MM.1S (cell line): ENCODE measurements around the gene SEPTIN8.

Experiments
- DNase-seq: peaks from one replicate; pipeline ENCODE4 v3.0.0-alpha.2; 2015
- H2AFZ ChIP-seq: fragments of 300-600 bp; sonication (generic); 2 replicates; pipeline ENCODE4 v1.6.0; 2016; ENCODE audit warnings: antibody characterized with exemption, low read length
- H3F3A ChIP-seq: fragments of 300-600 bp; sonication (generic); 2 replicates; pipeline ENCODE4 v1.6.1; 2016; ENCODE audit warnings: mild to moderate bottlenecking, antibody characterized with exemption, low read length, moderate library complexity, mixed read lengths; ENCODE audit not compliant: insufficient read depth
- H3K27ac ChIP-seq: fragments of 300-600 bp; sonication (generic); 2 replicates; pipeline ENCODE4 v1.5.1; 2016; ENCODE audit warnings: mild to moderate bottlenecking, low read length
- H3K27me3 ChIP-seq: fragments of 300-600 bp; sonication (generic); replicated peaks from 2 replicates; pipeline ENCODE4 v1.6.0; 2016; ENCODE audit warnings: low read length; ENCODE audit not compliant: insufficient read depth
- H3K36me3 ChIP-seq: fragments of 300-600 bp; sonication (generic); replicated peaks from 2 replicates; pipeline ENCODE4 v1.6.1; 2016; ENCODE audit warnings: mild to moderate bottlenecking, low read length, mixed read lengths; ENCODE audit not compliant: insufficient read depth
- H3K4me1 ChIP-seq: fragments of 300-600 bp; sonication (generic); 2 replicates; pipeline ENCODE4 v1.6.1; 2016; ENCODE audit warnings: low read length, mixed read lengths
- H3K4me2 ChIP-seq: fragments of 300-600 bp; sonication (generic); 2 replicates; pipeline ENCODE4 v1.6.0; 2016; ENCODE audit warnings: low read depth, low read length
- H3K4me3 ChIP-seq: fragments of 300-600 bp; sonication (generic); 2 replicates; pipeline ENCODE4 v1.5.1; 2016; ENCODE audit warnings: low read length, mixed read lengths
- H3K79me2 ChIP-seq: fragments of 300-600 bp; sonication (generic); 2 replicates; pipeline ENCODE4 v1.6.1; 2016; ENCODE audit warnings: mixed run types, low read length, mixed read lengths
- H3K9ac ChIP-seq: fragments of 300-600 bp; sonication (generic); 2 replicates; pipeline ENCODE4 v1.6.1; 2016; ENCODE audit warnings: low read length, mixed read lengths
- H3K9me2 ChIP-seq: fragments of 300-600 bp; sonication (generic); replicated peaks from 2 replicates; pipeline ENCODE4 v1.6.1; 2016; ENCODE audit warnings: mild to moderate bottlenecking, low read length, mixed read lengths; ENCODE audit not compliant: insufficient read depth
- H3K9me3 ChIP-seq: fragments of 300-600 bp; sonication (generic); replicated peaks from 2 replicates; pipeline ENCODE4 v1.6.1; 2016; ENCODE audit warnings: mild to moderate bottlenecking, low read length, mixed read lengths; ENCODE audit not compliant: insufficient read depth
- H4K20me1 ChIP-seq: fragments of 300-600 bp; sonication (generic); 2 replicates; pipeline ENCODE4 v1.6.1; 2016; ENCODE audit warnings: mild to moderate bottlenecking, low read length, moderate library complexity, mixed read lengths; ENCODE audit not compliant: insufficient read depth
- EZH2 ChIP-seq: fragments of 300-600 bp; sonication (generic); optimal IDR thresholded peaks from 2 replicates; pipeline ENCODE3; 2017; ENCODE audit warnings: low read depth, mild to moderate bottlenecking, antibody characterized with exemption, low read length, mixed read lengths
- EZH2phosphoT487 ChIP-seq: fragments of 300-600 bp; sonication (generic); IDR thresholded peaks from 2 replicates; pipeline ENCODE4 v1.6.1; 2018; ENCODE audit warnings: antibody characterized with exemption, low read length
- TF ChIP-seq, protein P1 (sequence below): fragments of 300-600 bp; sonication (generic); IDR thresholded peaks from 2 replicates; pipeline ENCODE4 v1.5.1; 2016; ENCODE audit warnings: antibody characterized with exemption, low read length, mixed read lengths

SEPTIN8 gene

DNA sequence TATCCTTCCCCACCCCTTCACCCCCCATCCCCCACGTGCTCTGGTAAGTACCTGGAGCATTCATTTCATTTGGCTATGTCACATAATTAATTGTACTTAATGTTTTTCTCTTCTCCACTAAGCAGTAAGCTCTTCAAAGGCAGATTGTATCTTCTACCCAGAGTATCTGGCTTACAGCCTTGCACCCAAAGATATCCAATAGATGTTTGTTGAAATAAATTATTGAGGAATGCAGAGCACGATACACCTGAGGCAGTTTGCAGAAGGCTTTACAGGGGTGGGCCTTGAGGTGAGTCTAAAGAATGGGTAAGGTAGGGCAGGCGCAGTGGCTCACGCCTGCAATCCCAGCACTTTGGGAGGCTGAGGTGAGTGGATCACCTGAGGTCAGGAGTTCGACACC is 33.6 kb upstream of the SEPTIN8 start:
- Histone ChIP-seq H3K9me3 (no peaks in the 10 kb centered on the region), H3K9ac (no peak overlapping the region), H3K4me3 (no peak overlapping the region), H3K79me2 (no peaks in the 10 kb centered on the region), H2AFZ (no peak overlapping the region), H3K36me3 (no peaks in the 10 kb centered on the region), H3F3A (no peaks in the 10 kb centered on the region), H3K4me2 (no peak overlapping the region), H3K4me1 (no peaks in the 10 kb centered on the region), H3K27me3 (no peaks in the 10 kb centered on the region; the same call in 1 of the 2 replicates), H3K27ac (no peak overlapping the region), H3K9me2 (no peaks in the 10 kb centered on the region), H4K20me1 (no peaks in the 10 kb centered on the region)
- no peak for TF ChIP-seq EZH2phosphoT487
- TF ChIP-seq, protein P1, sequence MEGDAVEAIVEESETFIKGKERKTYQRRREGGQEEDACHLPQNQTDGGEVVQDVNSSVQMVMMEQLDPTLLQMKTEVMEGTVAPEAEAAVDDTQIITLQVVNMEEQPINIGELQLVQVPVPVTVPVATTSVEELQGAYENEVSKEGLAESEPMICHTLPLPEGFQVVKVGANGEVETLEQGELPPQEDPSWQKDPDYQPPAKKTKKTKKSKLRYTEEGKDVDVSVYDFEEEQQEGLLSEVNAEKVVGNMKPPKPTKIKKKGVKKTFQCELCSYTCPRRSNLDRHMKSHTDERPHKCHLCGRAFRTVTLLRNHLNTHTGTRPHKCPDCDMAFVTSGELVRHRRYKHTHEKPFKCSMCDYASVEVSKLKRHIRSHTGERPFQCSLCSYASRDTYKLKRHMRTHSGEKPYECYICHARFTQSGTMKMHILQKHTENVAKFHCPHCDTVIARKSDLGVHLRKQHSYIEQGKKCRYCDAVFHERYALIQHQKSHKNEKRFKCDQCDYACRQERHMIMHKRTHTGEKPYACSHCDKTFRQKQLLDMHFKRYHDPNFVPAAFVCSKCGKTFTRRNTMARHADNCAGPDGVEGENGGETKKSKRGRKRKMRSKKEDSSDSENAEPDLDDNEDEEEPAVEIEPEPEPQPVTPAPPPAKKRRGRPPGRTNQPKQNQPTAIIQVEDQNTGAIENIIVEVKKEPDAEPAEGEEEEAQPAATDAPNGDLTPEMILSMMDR = no peak
- no peak for TF ChIP-seq EZH2
- no peak for DNase-seq

DNA sequence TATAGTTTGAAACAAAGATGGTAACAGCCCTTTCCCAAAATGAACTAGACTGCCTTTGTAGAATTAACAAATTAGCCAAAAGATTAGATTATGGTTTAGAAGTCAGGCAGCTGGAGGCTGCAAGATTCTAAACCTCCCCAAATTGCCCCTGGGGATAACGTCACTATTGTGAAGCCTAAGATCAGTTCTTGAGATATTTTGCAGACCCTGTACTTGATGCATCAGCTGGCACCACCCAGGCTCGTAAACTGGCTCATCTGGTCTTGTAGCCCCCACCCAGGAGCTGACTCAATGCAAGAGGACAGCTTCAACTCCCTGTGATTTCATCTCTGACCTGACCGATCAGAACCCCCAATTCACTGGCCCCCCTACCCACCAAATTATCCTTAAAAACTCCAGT is 31.8 kb upstream of the SEPTIN8 start:
- Histone ChIP-seq H3K9ac (no peak overlapping the region), H3K9me2 (no peaks in the 10 kb centered on the region), H3K9me3 (no peaks in the 10 kb centered on the region), H3K36me3 (no peaks in the 10 kb centered on the region), H3F3A (no peaks in the 10 kb centered on the region), H4K20me1 (no peaks in the 10 kb centered on the region), H3K4me3 (no peak overlapping the region), H3K27me3 (no peaks in the 10 kb centered on the region; the same call in 1 of the 2 replicates), H3K4me2 (no peak overlapping the region), H3K79me2 (no peaks in the 10 kb centered on the region), H3K4me1 (no peaks in the 10 kb centered on the region), H2AFZ (no peak overlapping the region), H3K27ac (no peak overlapping the region)
- no peak for TF ChIP-seq EZH2phosphoT487
- TF ChIP-seq EZH2 = no peak
- TF ChIP-seq, protein P1 = no peak
- no peak for DNase-seq

- no peaks in the 10 kb centered on the region; the same call in 1 of the 2 replicates for H3K27me3 ChIP-seq
- H3K27ac ChIP-seq = no peak overlapping the region
- H3K4me3 ChIP-seq = no peak overlapping the region
- H3F3A ChIP-seq = no peaks in the 10 kb centered on the region
- no peak for DNase-seq
- no peaks in the 10 kb centered on the region for H3K9me2 ChIP-seq
- TF ChIP-seq, protein P1 = no peak
- TF ChIP-seq EZH2phosphoT487 = no peak
- no peaks in the 10 kb centered on the region for H3K79me2 ChIP-seq
- H2AFZ ChIP-seq = no peak overlapping the region
- H3K4me1 ChIP-seq = no peaks in the 10 kb centered on the region
- no peaks in the 10 kb centered on the region for H4K20me1 ChIP-seq
- H3K9ac ChIP-seq = no peak overlapping the region
- no peak overlapping the region for H3K4me2 ChIP-seq
- no peaks in the 10 kb centered on the region for H3K36me3 ChIP-seq
- no peaks in the 10 kb centered on the region for H3K9me3 ChIP-seq
These were observed 31.4 kb upstream of the SEPTIN8 start for GRCh38 chr5:132808448-132808847.
